Measurements from ENCODE around the gene FGD1.

FGD1 gene

DNA sequence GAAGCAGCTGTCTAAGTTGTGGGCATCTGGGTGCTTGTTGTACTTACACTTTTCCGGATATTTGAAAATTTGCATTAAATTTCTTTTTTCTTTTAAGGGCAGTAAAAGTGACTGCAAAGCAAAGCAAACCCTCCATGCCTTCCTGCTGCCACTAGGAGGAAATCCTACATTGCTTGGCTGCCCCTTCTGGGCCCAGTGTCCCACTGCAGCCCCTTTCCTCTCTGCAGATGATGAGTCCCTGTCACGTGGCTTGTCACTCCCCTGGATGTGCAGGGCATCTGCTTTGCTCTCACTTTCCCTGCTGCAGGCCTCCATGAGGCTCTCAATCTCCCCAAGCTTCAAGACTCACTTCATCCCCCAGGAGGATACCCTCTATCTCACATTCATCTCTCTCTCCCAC, 43.1 kb downstream of the FGD1 start:
- Histone ChIP-seq H2AFZ (ENCODE audit: low read depth, low read length, severe bottlenecking) (no peak overlapping the region), H3K9ac (ENCODE audit: low read length) (no peak overlapping the region), H3K9me2 (replicated peaks; ENCODE audit: insufficient read depth, low read length) (no peaks in the 10 kb centered on the region), H3K4me3 (ENCODE audit: insufficient read depth, low read length, poor library complexity, severe bottlenecking) (no peak overlapping the region), H3K79me2 (ENCODE audit: insufficient read depth, low read length) (no peaks in the 10 kb centered on the region), H3K4me2 (ENCODE audit: low read depth, low read length, poor library complexity, severe bottlenecking) (no peak overlapping the region), H4K20me1 (ENCODE audit: low read depth, low read length) (no peaks in the 10 kb centered on the region), H3K9me3 (ENCODE audit: insufficient read depth, low read length) (no peaks in the 10 kb centered on the region), H3K27ac (ENCODE audit: low read depth, low read length) (no peak overlapping the region), H3K36me3 (ENCODE audit: low read length) (no peaks in the 10 kb centered on the region), H3F3A (ENCODE audit: insufficient read depth) (no peaks in the 10 kb centered on the region), H3K27me3 (ENCODE audit: low read length) (no peaks in the 10 kb centered on the region)
- TF ChIP-seq, protein P1, sequence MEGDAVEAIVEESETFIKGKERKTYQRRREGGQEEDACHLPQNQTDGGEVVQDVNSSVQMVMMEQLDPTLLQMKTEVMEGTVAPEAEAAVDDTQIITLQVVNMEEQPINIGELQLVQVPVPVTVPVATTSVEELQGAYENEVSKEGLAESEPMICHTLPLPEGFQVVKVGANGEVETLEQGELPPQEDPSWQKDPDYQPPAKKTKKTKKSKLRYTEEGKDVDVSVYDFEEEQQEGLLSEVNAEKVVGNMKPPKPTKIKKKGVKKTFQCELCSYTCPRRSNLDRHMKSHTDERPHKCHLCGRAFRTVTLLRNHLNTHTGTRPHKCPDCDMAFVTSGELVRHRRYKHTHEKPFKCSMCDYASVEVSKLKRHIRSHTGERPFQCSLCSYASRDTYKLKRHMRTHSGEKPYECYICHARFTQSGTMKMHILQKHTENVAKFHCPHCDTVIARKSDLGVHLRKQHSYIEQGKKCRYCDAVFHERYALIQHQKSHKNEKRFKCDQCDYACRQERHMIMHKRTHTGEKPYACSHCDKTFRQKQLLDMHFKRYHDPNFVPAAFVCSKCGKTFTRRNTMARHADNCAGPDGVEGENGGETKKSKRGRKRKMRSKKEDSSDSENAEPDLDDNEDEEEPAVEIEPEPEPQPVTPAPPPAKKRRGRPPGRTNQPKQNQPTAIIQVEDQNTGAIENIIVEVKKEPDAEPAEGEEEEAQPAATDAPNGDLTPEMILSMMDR (IDR thresholded peaks at IDR 0.05; ENCODE audit: insufficient read depth, low read length, poor library complexity, severe bottlenecking) = no peak
- no peak for TF ChIP-seq EZH2phosphoT487 (conservative IDR thresholded peaks at IDR 0.05; ENCODE audit: low read length)

DNA sequence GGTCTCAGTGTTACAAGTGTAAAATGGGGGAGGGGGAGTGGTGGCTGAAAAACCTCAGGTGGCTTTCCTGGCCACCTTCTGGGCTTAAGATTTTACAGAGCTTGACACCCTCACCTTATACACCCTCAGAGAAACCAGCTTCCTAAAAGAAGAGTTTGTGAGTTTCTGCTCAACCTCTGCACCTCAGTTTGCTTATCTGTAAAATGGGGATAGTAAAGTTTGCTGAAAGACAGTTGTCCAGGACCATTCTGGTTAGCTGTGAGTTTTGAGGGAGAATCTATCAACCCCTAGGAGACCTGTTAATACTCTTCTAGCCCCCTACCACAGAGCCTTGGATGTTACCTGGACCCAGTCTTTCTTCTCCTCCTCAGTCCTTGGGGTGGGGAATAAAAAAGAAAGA, 46.1 kb downstream of the FGD1 start:
- Histone ChIP-seq H3K4me2 (ENCODE audit: low read depth, low read length, poor library complexity, severe bottlenecking) (no peak overlapping the region), H3K9me3 (ENCODE audit: insufficient read depth, low read length) (no peaks in the 10 kb centered on the region), H3F3A (ENCODE audit: insufficient read depth) (no peaks in the 10 kb centered on the region), H3K27me3 (ENCODE audit: low read length) (no peaks in the 10 kb centered on the region), H3K36me3 (ENCODE audit: low read length) (no peaks in the 10 kb centered on the region), H3K27ac (ENCODE audit: low read depth, low read length) (no peak overlapping the region), H4K20me1 (ENCODE audit: low read depth, low read length) (no peaks in the 10 kb centered on the region), H3K9me2 (replicated peaks; ENCODE audit: insufficient read depth, low read length) (no peaks in the 10 kb centered on the region), H2AFZ (ENCODE audit: low read depth, low read length, severe bottlenecking) (no peak overlapping the region), H3K79me2 (ENCODE audit: insufficient read depth, low read length) (no peaks in the 10 kb centered on the region), H3K9ac (ENCODE audit: low read length) (no peak overlapping the region), H3K4me3 (ENCODE audit: insufficient read depth, low read length, poor library complexity, severe bottlenecking) (no peak overlapping the region)
- TF ChIP-seq, protein P1 (IDR thresholded peaks at IDR 0.05; ENCODE audit: insufficient read depth, low read length, poor library complexity, severe bottlenecking) = no peak
- no peak for TF ChIP-seq EZH2phosphoT487 (conservative IDR thresholded peaks at IDR 0.05; ENCODE audit: low read length)

DNA sequence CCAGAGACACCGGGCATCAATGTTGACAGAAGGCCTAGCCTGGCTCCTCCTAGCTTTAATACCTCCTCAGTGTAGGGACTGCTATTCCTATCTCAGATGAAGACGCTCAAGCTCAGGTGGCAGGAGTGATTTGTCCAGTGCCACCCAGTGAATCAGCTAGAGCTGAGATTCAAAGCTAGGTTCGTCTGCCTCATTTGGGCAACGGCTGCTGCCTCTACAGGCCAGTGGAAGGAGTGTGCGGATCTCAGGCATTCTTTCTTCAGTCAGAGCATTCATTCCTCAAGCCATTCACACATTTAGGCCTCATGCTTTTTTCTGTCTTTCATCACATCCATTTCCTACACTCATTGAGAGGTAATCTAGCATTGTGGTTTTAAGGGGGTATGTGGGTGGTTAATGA, 48.6 kb downstream of the FGD1 start:
- Histone ChIP-seq H2AFZ (ENCODE audit: low read depth, low read length, severe bottlenecking) (no peak overlapping the region), H3K4me3 (ENCODE audit: insufficient read depth, low read length, poor library complexity, severe bottlenecking) (no peak overlapping the region), H3K27ac (ENCODE audit: low read depth, low read length) (no peak overlapping the region), H3K9me3 (ENCODE audit: insufficient read depth, low read length) (no peaks in the 10 kb centered on the region), H4K20me1 (ENCODE audit: low read depth, low read length) (no peaks in the 10 kb centered on the region), H3K27me3 (ENCODE audit: low read length) (no peaks in the 10 kb centered on the region), H3K4me2 (ENCODE audit: low read depth, low read length, poor library complexity, severe bottlenecking) (no peak overlapping the region), H3K9me2 (replicated peaks; ENCODE audit: insufficient read depth, low read length) (no peaks in the 10 kb centered on the region), H3K9ac (ENCODE audit: low read length) (no peak overlapping the region), H3F3A (ENCODE audit: insufficient read depth) (no peaks in the 10 kb centered on the region), H3K36me3 (ENCODE audit: low read length) (no peaks in the 10 kb centered on the region), H3K79me2 (ENCODE audit: insufficient read depth, low read length) (peaks cover 9% of the 10 kb centered on the region; the same call in 1 of the 2 replicates)
- no peak for TF ChIP-seq EZH2phosphoT487 (conservative IDR thresholded peaks at IDR 0.05; ENCODE audit: low read length)
- TF ChIP-seq, protein P1 (IDR thresholded peaks at IDR 0.05; ENCODE audit: insufficient read depth, low read length, poor library complexity, severe bottlenecking) = no peak
